Measurements from ENCODE around the gene GCHFR. TPM values are rescaled to one million over a fixed set of nuclear protein-coding genes. Genes with fewer than 3 reads are reported as not detected.

The GCHFR gene
- total and polyA plus RNA-seq, 4 donors: 50.5 to 229 (median 119) TPM

DNA sequence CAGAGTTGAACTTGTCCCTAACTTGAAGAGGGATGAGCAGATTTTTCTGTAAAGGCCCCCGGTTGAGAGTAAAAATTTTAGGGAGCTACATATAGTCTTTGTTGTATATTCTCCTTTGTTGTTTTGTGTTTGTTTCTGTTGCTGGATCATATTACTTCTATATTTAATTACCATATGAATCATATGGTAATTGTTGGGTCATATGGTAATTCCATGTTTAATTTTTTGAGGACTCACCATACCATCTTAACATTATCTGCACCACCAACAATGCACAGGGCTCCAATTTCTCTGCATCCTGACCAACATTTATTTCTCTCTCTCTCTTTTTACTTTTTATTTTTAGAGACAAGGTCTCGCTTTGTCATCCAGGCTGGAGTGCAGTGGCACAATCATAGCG is 35.7 kb downstream of the GCHFR start:
- Histone ChIP-seq H3K9me3 (ENCODE audit: control insufficient read depth in 4 of 4, low read length in 3 of 4) (no peaks in the 10 kb centered on the region), H3K4me1 (ENCODE audit: control insufficient read depth in 4 of 4, insufficient read depth in 4 of 4, low read length in 3 of 4) (peaks cover 16 to 39% (median 33%) of the 10 kb centered on the region in 4 donors), H3K27me3 (ENCODE audit: control insufficient read depth in 4 of 4, insufficient read depth in 4 of 4, low read length in 3 of 4) (no peaks in the 10 kb centered on the region), H3K4me3 (ENCODE audit: low read depth in 1 of 3, low read length in 3 of 3) (no peak overlapping the region), H3K36me3 (ENCODE audit: control insufficient read depth in 4 of 4, insufficient read depth in 3 of 4, low read depth in 1 of 4, low read length in 3 of 4) (no peaks in the 10 kb centered on the region), H3K27ac (ENCODE audit: low read depth in 1 of 2, low read length in 2 of 2) (no peak overlapping the region), H3K9ac (ENCODE audit: low read depth in 1 of 2, low read length in 2 of 2) (no peak overlapping the region)
- no peak for TF ChIP-seq EGR1 (IDR thresholded peaks at IDR 0.05; ENCODE audit: low read depth in 2 of 2)
- TF ChIP-seq, protein P1, sequence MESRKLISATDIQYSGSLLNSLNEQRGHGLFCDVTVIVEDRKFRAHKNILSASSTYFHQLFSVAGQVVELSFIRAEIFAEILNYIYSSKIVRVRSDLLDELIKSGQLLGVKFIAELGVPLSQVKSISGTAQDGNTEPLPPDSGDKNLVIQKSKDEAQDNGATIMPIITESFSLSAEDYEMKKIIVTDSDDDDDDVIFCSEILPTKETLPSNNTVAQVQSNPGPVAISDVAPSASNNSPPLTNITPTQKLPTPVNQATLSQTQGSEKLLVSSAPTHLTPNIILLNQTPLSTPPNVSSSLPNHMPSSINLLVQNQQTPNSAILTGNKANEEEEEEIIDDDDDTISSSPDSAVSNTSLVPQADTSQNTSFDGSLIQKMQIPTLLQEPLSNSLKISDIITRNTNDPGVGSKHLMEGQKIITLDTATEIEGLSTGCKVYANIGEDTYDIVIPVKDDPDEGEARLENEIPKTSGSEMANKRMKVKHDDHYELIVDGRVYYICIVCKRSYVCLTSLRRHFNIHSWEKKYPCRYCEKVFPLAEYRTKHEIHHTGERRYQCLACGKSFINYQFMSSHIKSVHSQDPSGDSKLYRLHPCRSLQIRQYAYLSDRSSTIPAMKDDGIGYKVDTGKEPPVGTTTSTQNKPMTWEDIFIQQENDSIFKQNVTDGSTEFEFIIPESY (IDR thresholded peaks at IDR 0.05): no peak
- no peak for TF ChIP-seq HNF4A (conservative IDR thresholded peaks at IDR 0.05)
- TF ChIP-seq GABPA (IDR thresholded peaks at IDR 0.05 in 1 of 2, conservative IDR thresholded peaks at IDR 0.05 in 1 of 2): no peak
- WGBS: 98% methylated on average over 3 of the region's 3 CpGs
- no peak for DNase-seq (ENCODE audit: low spot score)

DNA sequence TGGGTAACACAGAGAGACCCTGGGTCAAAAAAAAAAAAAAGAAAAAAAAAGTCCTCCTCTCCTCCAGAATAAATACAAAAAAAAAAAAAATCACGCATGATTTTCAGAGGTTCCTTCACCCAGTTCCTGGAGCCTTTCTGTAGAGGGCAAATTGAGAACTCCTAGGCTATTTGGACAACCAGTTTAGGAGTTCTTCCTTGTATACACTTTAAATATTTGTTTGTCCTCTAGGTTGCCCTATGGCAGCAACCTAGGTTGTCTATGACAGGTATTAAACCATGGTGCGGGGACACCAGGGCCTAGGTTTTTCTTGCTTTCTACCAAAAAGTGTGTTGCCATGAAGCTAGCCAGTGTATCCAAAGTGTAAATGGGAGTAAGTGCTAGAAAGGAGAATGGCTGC is 39.2 kb downstream of the GCHFR start:
- Histone ChIP-seq H3K4me3 (ENCODE audit: low read depth in 1 of 3, low read length in 3 of 3) (no peak overlapping the region), H3K27me3 (ENCODE audit: control insufficient read depth in 4 of 4, insufficient read depth in 4 of 4, low read length in 3 of 4) (no peaks in the 10 kb centered on the region), H3K9me3 (ENCODE audit: control insufficient read depth in 4 of 4, low read length in 3 of 4) (no peaks in the 10 kb centered on the region), H3K36me3 (ENCODE audit: control insufficient read depth in 4 of 4, insufficient read depth in 3 of 4, low read depth in 1 of 4, low read length in 3 of 4) (no peaks in the 10 kb centered on the region), H3K4me1 (ENCODE audit: control insufficient read depth in 4 of 4, insufficient read depth in 4 of 4, low read length in 3 of 4) (peaks cover 16 to 54% (median 44%) of the 10 kb centered on the region in 4 donors), H3K9ac (ENCODE audit: low read depth in 1 of 2, low read length in 2 of 2) (no peak overlapping the region), H3K27ac (ENCODE audit: low read depth in 1 of 2, low read length in 2 of 2) (peak overlapping the region in 1 of 2 donors; percentile 6)
- DNase-seq (ENCODE audit: low spot score): no peak
- TF ChIP-seq YY1 (IDR thresholded peaks at IDR 0.05) (peak; percentile 26), HNF4A (conservative IDR thresholded peaks at IDR 0.05) (peak in 1 of 2 donors; percentile 43), RAD21 (IDR thresholded peaks at IDR 0.05) (no peak), RXRA (IDR thresholded peaks at IDR 0.05) (peak in 1 of 2 donors; percentile 36)
- TF ChIP-seq, protein P2, sequence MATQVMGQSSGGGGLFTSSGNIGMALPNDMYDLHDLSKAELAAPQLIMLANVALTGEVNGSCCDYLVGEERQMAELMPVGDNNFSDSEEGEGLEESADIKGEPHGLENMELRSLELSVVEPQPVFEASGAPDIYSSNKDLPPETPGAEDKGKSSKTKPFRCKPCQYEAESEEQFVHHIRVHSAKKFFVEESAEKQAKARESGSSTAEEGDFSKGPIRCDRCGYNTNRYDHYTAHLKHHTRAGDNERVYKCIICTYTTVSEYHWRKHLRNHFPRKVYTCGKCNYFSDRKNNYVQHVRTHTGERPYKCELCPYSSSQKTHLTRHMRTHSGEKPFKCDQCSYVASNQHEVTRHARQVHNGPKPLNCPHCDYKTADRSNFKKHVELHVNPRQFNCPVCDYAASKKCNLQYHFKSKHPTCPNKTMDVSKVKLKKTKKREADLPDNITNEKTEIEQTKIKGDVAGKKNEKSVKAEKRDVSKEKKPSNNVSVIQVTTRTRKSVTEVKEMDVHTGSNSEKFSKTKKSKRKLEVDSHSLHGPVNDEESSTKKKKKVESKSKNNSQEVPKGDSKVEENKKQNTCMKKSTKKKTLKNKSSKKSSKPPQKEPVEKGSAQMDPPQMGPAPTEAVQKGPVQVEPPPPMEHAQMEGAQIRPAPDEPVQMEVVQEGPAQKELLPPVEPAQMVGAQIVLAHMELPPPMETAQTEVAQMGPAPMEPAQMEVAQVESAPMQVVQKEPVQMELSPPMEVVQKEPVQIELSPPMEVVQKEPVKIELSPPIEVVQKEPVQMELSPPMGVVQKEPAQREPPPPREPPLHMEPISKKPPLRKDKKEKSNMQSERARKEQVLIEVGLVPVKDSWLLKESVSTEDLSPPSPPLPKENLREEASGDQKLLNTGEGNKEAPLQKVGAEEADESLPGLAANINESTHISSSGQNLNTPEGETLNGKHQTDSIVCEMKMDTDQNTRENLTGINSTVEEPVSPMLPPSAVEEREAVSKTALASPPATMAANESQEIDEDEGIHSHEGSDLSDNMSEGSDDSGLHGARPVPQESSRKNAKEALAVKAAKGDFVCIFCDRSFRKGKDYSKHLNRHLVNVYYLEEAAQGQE (IDR thresholded peaks at IDR 0.05): peak; percentile 11
- TF ChIP-seq, protein P3, sequence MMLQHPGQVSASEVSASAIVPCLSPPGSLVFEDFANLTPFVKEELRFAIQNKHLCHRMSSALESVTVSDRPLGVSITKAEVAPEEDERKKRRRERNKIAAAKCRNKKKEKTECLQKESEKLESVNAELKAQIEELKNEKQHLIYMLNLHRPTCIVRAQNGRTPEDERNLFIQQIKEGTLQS (IDR thresholded peaks at IDR 0.05): no peak
- 50% methylated on average over 2 of the region's 2 CpGs for WGBS

DNA sequence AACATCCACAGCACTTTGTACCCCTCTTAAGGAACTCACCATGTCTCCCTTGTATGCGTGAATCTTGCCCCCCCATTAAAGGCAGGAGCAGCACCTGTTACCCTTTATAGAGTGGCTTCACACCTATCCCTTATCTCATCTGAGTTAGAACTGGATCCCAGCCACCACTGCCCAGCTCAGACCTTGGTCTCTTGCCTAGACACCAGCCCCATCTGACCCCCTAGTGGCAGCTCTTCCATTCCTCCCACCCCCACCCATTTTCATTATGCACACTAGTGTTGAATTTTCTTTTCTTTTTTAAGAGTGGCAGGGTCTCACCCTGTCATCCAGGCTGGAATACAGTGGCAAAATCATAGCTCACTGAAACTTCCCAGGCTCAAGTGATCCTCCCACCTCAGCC is 39.8 kb downstream of the GCHFR start:
- H3K4me3 ChIP-seq (ENCODE audit: low read depth in 1 of 3, low read length in 3 of 3): no peak overlapping the region
- H3K27me3 ChIP-seq (ENCODE audit: control insufficient read depth in 4 of 4, insufficient read depth in 4 of 4, low read length in 3 of 4): no peaks in the 10 kb centered on the region
- H3K36me3 ChIP-seq (ENCODE audit: control insufficient read depth in 4 of 4, insufficient read depth in 3 of 4, low read depth in 1 of 4, low read length in 3 of 4): no peaks in the 10 kb centered on the region
- WGBS: 42% methylated on average over 1 of the region's 1 CpG
- no peak overlapping the region for H3K9ac ChIP-seq (ENCODE audit: low read depth in 1 of 2, low read length in 2 of 2)
- H3K27ac ChIP-seq (ENCODE audit: low read depth in 1 of 2, low read length in 2 of 2): no peak overlapping the region
- TF ChIP-seq, protein P4, sequence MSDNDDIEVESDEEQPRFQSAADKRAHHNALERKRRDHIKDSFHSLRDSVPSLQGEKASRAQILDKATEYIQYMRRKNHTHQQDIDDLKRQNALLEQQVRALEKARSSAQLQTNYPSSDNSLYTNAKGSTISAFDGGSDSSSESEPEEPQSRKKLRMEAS (IDR thresholded peaks at IDR 0.05): no peak
- TF ChIP-seq FOXA1 (IDR thresholded peaks at IDR 0.05): no peak
- TF ChIP-seq, protein P5, sequence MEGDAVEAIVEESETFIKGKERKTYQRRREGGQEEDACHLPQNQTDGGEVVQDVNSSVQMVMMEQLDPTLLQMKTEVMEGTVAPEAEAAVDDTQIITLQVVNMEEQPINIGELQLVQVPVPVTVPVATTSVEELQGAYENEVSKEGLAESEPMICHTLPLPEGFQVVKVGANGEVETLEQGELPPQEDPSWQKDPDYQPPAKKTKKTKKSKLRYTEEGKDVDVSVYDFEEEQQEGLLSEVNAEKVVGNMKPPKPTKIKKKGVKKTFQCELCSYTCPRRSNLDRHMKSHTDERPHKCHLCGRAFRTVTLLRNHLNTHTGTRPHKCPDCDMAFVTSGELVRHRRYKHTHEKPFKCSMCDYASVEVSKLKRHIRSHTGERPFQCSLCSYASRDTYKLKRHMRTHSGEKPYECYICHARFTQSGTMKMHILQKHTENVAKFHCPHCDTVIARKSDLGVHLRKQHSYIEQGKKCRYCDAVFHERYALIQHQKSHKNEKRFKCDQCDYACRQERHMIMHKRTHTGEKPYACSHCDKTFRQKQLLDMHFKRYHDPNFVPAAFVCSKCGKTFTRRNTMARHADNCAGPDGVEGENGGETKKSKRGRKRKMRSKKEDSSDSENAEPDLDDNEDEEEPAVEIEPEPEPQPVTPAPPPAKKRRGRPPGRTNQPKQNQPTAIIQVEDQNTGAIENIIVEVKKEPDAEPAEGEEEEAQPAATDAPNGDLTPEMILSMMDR (IDR thresholded peaks at IDR 0.05; ENCODE audit: low read depth, low read length, missing input control): peak; percentile 27
- peak; percentile 6 to 28 for TF ChIP-seq RAD21 (IDR thresholded peaks at IDR 0.05)
- peak; percentile 50 to 53 for TF ChIP-seq HNF4A (conservative IDR thresholded peaks at IDR 0.05)
- peak; percentile 22 for TF ChIP-seq SP1 (IDR thresholded peaks at IDR 0.05)
- peak in 1 of 2 donors; percentile 10 for TF ChIP-seq RXRA (IDR thresholded peaks at IDR 0.05)
- no peak for TF ChIP-seq NR2F2 (IDR thresholded peaks at IDR 0.05)
- peak; percentile 22 for TF ChIP-seq HNF4G (IDR thresholded peaks at IDR 0.05)
- DNase-seq (ENCODE audit: low spot score): no peak
- peaks cover 16 to 60% (median 50%) of the 10 kb centered on the region in 4 donors for H3K4me1 ChIP-seq (ENCODE audit: control insufficient read depth in 4 of 4, insufficient read depth in 4 of 4, low read length in 3 of 4)
- H3K9me3 ChIP-seq (ENCODE audit: control insufficient read depth in 4 of 4, low read length in 3 of 4): no peaks in the 10 kb centered on the region
